NCI-H1417 treated with DMSO at 0.1 percent for 48 hours (cell line): ENCODE measurements around the gene OR13C9.
"Not testable (repeated sequence)": the region's sequence is repeated elsewhere in the genome, so short reads cannot be mapped to it uniquely, and the experiment has no call there.

ENCODE experiments used
- DNase-seq: peaks from one replicate; lab custom pipeline; 2025; lab: John Stamatoyannopoulos, UW

OR13C9 gene

GRCh38 chr9:104618104-104618503 lies at the start of gene OR13C9:
TSS of gene OR13C9 (minus strand) at chr9:104618204. CDS start at chr9:104618204, 0 bp downstream.
- DNase-seq = no peak

GRCh38 chr9:104658496-104659195 lies 40.6 kb upstream of the OR13C9 start:
- DNase-seq = no peak

GRCh38 chr9:104635456-104635855 lies 17.5 kb upstream of the OR13C9 start:
- DNase-seq = no peak

GRCh38 chr9:104633976-104634520 lies 16.0 kb upstream of the OR13C9 start:
- no peak for DNase-seq

- DNase-seq = not testable (repeated sequence)
Measured at GRCh38 chr9:104625964-104626363, 8.0 kb upstream of the OR13C9 start.

- DNase-seq = no peak
Measured at GRCh38 chr9:104617418-104617817, 586 bp downstream of the OR13C9 start.

- no peak for DNase-seq
Measured at GRCh38 chr9:104611213-104611612, 6.8 kb downstream of the OR13C9 start.

- DNase-seq = no peak
Measured at GRCh38 chr9:104608336-104608735, 9.7 kb downstream of the OR13C9 start.

- DNase-seq = peak; percentile 96
Measured at GRCh38 chr9:104606152-104606551, 11.9 kb downstream of the OR13C9 start.

- DNase-seq = not testable (repeated sequence)
Measured at GRCh38 chr9:104605527-104605926, 12.5 kb downstream of the OR13C9 start, which contains the start of gene OR13C2. TSS of gene OR13C2 (minus strand) at chr9:104605627. CDS start at chr9:104605627, 0 bp downstream.

GRCh38 chr9:104604801-104605200 lies 13.2 kb downstream of the OR13C9 start:
- no peak for DNase-seq

- not testable (repeated sequence) for DNase-seq
Measured at GRCh38 chr9:104599313-104599712, 18.7 kb downstream of the OR13C9 start, which contains the start of gene OR13C5. TSS of gene OR13C5 (minus strand) at chr9:104599413. CDS start at chr9:104599413, 0 bp downstream.

GRCh38 chr9:104598749-104599148 lies 19.3 kb downstream of the OR13C9 start:
- DNase-seq = not testable (repeated sequence)

GRCh38 chr9:104589626-104590025 lies 28.4 kb downstream of the OR13C9 start:
- no peak for DNase-seq

GRCh38 chr9:104586496-104587180 lies 31.4 kb downstream of the OR13C9 start:
- DNase-seq = no peak

- no peak for DNase-seq
Measured at GRCh38 chr9:104580562-104580961, 37.4 kb downstream of the OR13C9 start.

GRCh38 chr9:104577263-104577662 lies 40.7 kb downstream of the OR13C9 start:
- DNase-seq = no peak

- no peak for DNase-seq
Measured at GRCh38 chr9:104575456-104575855, 42.5 kb downstream of the OR13C9 start.

- no peak for DNase-seq
Measured at GRCh38 chr9:104572612-104573011, 45.4 kb downstream of the OR13C9 start.

- no peak for DNase-seq
Measured at GRCh38 chr9:104568868-104569267, 49.1 kb downstream of the OR13C9 start, which contains the start of gene OR13C8. TSS of gene OR13C8 (plus strand) at chr9:104569168. CDS start at chr9:104569168, 0 bp downstream.
